GM12878 (cell line): Measurements from ENCODE around the gene NOVA2. TPM values are rescaled to one million over a fixed set of nuclear protein-coding genes. Genes with fewer than 3 reads are reported as not detected.

Source experiments
- ATF3 ChIP-seq: IDR thresholded peaks from 2 replicates; pipeline ENCODE4 v1.6.1; 2011; ENCODE audit warnings: low read depth, mild to moderate bottlenecking, low read length, moderate library complexity, borderline replicate concordance; ENCODE audit errors: extremely low read depth
- BACH1 ChIP-seq: fragments of 450-650 bp; IDR thresholded peaks from 2 replicates; pipeline ENCODE4 v1.6.1; 2017; ENCODE audit warnings: mild to moderate bottlenecking, borderline replicate concordance
- CHD1 ChIP-seq: IDR thresholded peaks from 2 replicates; pipeline ENCODE4 v1.6.1; 2012; ENCODE audit warnings: low read depth, low read length, improper control_type of control experiment
- EZH2 ChIP-seq: IDR thresholded peaks from 2 replicates; pipeline ENCODE4 v1.6.1; 2012; ENCODE audit warnings: low read depth, mild to moderate bottlenecking, control low read depth, inconsistent platforms, low read length, borderline replicate concordance; ENCODE audit not compliant: control insufficient read depth
- FOXK2 ChIP-seq: fragments of 450-650 bp; IDR thresholded peaks from 2 replicates; pipeline ENCODE4 v1.6.1; 2017; ENCODE audit warnings: mild to moderate bottlenecking, moderate library complexity
- NFIC ChIP-seq: IDR thresholded peaks from 2 replicates; pipeline ENCODE4 v1.6.1; 2012; ENCODE audit warnings: low read depth, mild to moderate bottlenecking, inconsistent platforms, low read length, moderate library complexity
- PRDM15 ChIP-seq: fragments of 450-650 bp; formaldehyde crosslinking; IDR thresholded peaks from 2 replicates; pipeline ENCODE4 v1.4.0; 2020; ENCODE audit warnings: mild to moderate bottlenecking, moderate library complexity
- RELB ChIP-seq: fragments of 450-650 bp; IDR thresholded peaks from 2 replicates; pipeline ENCODE4 v1.6.1; 2017; ENCODE audit warnings: low read depth, mild to moderate bottlenecking, moderate library complexity
- RUNX3 ChIP-seq: IDR thresholded peaks from 2 replicates; pipeline ENCODE4 v1.6.1; 2012; ENCODE audit warnings: low read length, inconsistent platforms
- SMAD5 ChIP-seq: IDR thresholded peaks from 2 replicates; pipeline ENCODE4 v1.6.1; 2016; ENCODE audit warnings: antibody characterized with exemption, low read depth
- USF1 ChIP-seq: IDR thresholded peaks from 2 replicates; pipeline ENCODE4 v1.6.1; 2011; ENCODE audit warnings: borderline replicate concordance, low read depth, mild to moderate bottlenecking, moderate library complexity, mixed read lengths, low read length; ENCODE audit not compliant: insufficient read depth; ENCODE audit errors: extremely low read length
- polyA plus RNA-seq, 11 experiments: library from polyadenylated mRNA; depleted of rRNA in 4 of 11; unstranded in 6 of 11; stranded (reverse) in 5 of 11; fragments of >200 nt; fragmentation: Nextera tagmentation in 4 of 11; fragmentation: Illumina TruSeq in 1 of 11; extraction: Ambion mirVana in 4 of 11; extraction: Trizol in 1 of 11; gene quantifications; 1 replicate in 1 of 11; 2 replicates in 10 of 11; pipeline versions ENCODE4 v1.2.1 to v1.2.3, GENCODE V29; 2011 to 2016; ENCODE audit warnings: inconsistent platforms in 2 of 11, missing spikeins in 2 of 11, low read depth in 1 of 11
- total RNA-seq, 4 experiments: library from RNA; depleted of rRNA in 3 of 4; stranded (reverse); fragments of >200 nt in 3 of 4; fragmentation: Illumina TruSeq in 1 of 4; extraction: Trizol in 1 of 4; gene quantifications; 2 replicates each; pipeline versions ENCODE4 v1.2.1 to v1.2.3, GENCODE V29; 2013 to 2021
- TF ChIP-seq, protein P1 (sequence below): fragments of 450-650 bp; formaldehyde crosslinking; IDR thresholded peaks from 2 replicates; pipeline ENCODE4 v1.5.0; 2022; ENCODE audit warnings: mild to moderate bottlenecking, missing genetic modification characterization
- TF ChIP-seq, protein P2 (sequence below): IDR thresholded peaks from 2 replicates; pipeline ENCODE4 v1.6.1; 2012; ENCODE audit warnings: low read depth, low read length, improper control_type of control experiment

The NOVA2 gene
- total and polyA plus RNA-seq, 10 of the 15 experiments (the other 5 are each of a cell fraction or from before 2014, with no cell fraction given), result under 0.01 to 0.44 (median 0.03) TPM; not detected in 4

GRCh38 chr19:45885556-45886426 is 87.9 kb downstream of the NOVA2 start, which contains the start of gene IRF2BP1 (continued):
- TF ChIP-seq, protein P1, sequence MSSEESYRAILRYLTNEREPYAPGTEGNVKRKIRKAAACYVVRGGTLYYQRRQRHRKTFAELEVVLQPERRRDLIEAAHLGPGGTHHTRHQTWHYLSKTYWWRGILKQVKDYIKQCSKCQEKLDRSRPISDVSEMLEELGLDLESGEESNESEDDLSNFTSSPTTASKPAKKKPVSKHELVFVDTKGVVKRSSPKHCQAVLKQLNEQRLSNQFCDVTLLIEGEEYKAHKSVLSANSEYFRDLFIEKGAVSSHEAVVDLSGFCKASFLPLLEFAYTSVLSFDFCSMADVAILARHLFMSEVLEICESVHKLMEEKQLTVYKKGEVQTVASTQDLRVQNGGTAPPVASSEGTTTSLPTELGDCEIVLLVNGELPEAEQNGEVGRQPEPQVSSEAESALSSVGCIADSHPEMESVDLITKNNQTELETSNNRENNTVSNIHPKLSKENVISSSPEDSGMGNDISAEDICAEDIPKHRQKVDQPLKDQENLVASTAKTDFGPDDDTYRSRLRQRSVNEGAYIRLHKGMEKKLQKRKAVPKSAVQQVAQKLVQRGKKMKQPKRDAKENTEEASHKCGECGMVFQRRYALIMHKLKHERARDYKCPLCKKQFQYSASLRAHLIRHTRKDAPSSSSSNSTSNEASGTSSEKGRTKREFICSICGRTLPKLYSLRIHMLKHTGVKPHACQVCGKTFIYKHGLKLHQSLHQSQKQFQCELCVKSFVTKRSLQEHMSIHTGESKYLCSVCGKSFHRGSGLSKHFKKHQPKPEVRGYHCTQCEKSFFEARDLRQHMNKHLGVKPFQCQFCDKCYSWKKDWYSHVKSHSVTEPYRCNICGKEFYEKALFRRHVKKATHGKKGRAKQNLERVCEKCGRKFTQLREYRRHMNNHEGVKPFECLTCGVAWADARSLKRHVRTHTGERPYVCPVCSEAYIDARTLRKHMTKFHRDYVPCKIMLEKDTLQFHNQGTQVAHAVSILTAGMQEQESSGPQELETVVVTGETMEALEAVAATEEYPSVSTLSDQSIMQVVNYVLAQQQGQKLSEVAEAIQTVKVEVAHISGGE, result no peak
- TF ChIP-seq RELB, result no peak
- TF ChIP-seq USF1, result no peak
- no peak for TF ChIP-seq RUNX3
- TF ChIP-seq BACH1, result peak; percentile 80; the same call in 1 of the 2 replicates
- TF ChIP-seq EZH2, result no peak
- TF ChIP-seq ATF3, result no peak
- TF ChIP-seq PRDM15 (CRISPR knock-in tag), result no peak
- TF ChIP-seq, protein P2, sequence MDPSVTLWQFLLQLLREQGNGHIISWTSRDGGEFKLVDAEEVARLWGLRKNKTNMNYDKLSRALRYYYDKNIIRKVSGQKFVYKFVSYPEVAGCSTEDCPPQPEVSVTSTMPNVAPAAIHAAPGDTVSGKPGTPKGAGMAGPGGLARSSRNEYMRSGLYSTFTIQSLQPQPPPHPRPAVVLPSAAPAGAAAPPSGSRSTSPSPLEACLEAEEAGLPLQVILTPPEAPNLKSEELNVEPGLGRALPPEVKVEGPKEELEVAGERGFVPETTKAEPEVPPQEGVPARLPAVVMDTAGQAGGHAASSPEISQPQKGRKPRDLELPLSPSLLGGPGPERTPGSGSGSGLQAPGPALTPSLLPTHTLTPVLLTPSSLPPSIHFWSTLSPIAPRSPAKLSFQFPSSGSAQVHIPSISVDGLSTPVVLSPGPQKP, result no peak
- TF ChIP-seq CHD1, result no peak
- TF ChIP-seq SMAD5, result no peak
- no peak for TF ChIP-seq FOXK2
- no peak for TF ChIP-seq NFIC
